ENCODE measurements around the gene SLC12A7.
"Not testable (repeated sequence)": the region's sequence is repeated elsewhere in the genome, so short reads cannot be mapped to it uniquely, and the experiment has no call there.

The SLC12A7 gene

GRCh38 chr5:1075555-1075881 lies 36.3 kb downstream of the SLC12A7 start:
- no peak for DNase-seq

- no peak for DNase-seq
Measured at GRCh38 chr5:1074816-1075554, 36.9 kb downstream of the SLC12A7 start.

- no peak for DNase-seq
Measured at GRCh38 chr5:1074226-1074625, 37.6 kb downstream of the SLC12A7 start.

- DNase-seq = no peak
Measured at GRCh38 chr5:1073239-1074102, 38.4 kb downstream of the SLC12A7 start.

- no peak for DNase-seq
Measured at GRCh38 chr5:1069720-1070088, 42.2 kb downstream of the SLC12A7 start.

GRCh38 chr5:1068895-1069719 lies 42.8 kb downstream of the SLC12A7 start:
- no peak for DNase-seq

- no peak for DNase-seq
Measured at GRCh38 chr5:1068204-1068894, 43.5 kb downstream of the SLC12A7 start.

- no peak for DNase-seq
Measured at GRCh38 chr5:1067141-1068121, 44.4 kb downstream of the SLC12A7 start.

- no peak for DNase-seq
Measured at GRCh38 chr5:1066676-1067075, 45.2 kb downstream of the SLC12A7 start.

GRCh38 chr5:1065891-1066650 lies 45.8 kb downstream of the SLC12A7 start:
- no peak for DNase-seq

- DNase-seq = no peak
Measured at GRCh38 chr5:1065143-1065750, 46.6 kb downstream of the SLC12A7 start.

- DNase-seq = no peak
Measured at GRCh38 chr5:1064383-1065142, 47.3 kb downstream of the SLC12A7 start.

GRCh38 chr5:1063661-1064382 lies 48.0 kb downstream of the SLC12A7 start:
- no peak for DNase-seq

GRCh38 chr5:1062761-1063568 lies 48.9 kb downstream of the SLC12A7 start:
- DNase-seq = no peak

- no peak for DNase-seq
Measured at GRCh38 chr5:1061916-1062315, 49.9 kb downstream of the SLC12A7 start.

- not testable (repeated sequence) for DNase-seq
Measured at GRCh38 chr5:1061292-1061691, 50.6 kb downstream of the SLC12A7 start.

- no peak for DNase-seq
Measured at GRCh38 chr5:1060535-1060981, 51.3 kb downstream of the SLC12A7 start.

- DNase-seq = no peak
Measured at GRCh38 chr5:1059884-1060263, 52.0 kb downstream of the SLC12A7 start.

Measured in activated T-cell treated with anti-CD3 and anti-CD28 coated beads for 4 hours (primary cell).